Measurements from ENCODE around the gene TALDO1. TPM values are rescaled to one million over a fixed set of nuclear protein-coding genes. Genes with fewer than 3 reads are reported as not detected.
A peak's percentile ranks its signal among the peaks of the same experiment; 100 is the strongest.

The TALDO1 gene
- total RNA-seq, 2 experiments from 2014 or later: 199 to 206 TPM

- no peaks in the 10 kb centered on the region for H3K4me1 Mint-ChIP-seq
- H3K27ac Mint-ChIP-seq: no peak overlapping the region
- H3K36me3 Mint-ChIP-seq: peaks cover 10% of the 10 kb centered on the region
- ATAC-seq (ENCODE audit: low read depth) (no peak), DNase-seq (no peak)
- no peaks in the 10 kb centered on the region for H3K27me3 Mint-ChIP-seq
- H3K9me3 Mint-ChIP-seq: no peaks in the 10 kb centered on the region
- POLR2A ChIA-PET: interaction anchor here (1.4 kb wide), 1 partner anchor 12 kb away, joined by 5 read pairs; no protein-coding TSS in a partner anchor
- H3K4me3 Mint-ChIP-seq: no peak overlapping the region
These were observed 14.4 kb downstream of the TALDO1 start for GRCh38 chr11:761526-762108.

- peak; percentile 33 for ATAC-seq (ENCODE audit: low read depth)
- POLR2A ChIA-PET: interaction anchor here (0.8 to 1.4 kb wide), 2 partner anchors 13 kb away, joined by 3 to 5 read pairs; no protein-coding TSS in a partner anchor
- Mint-ChIP-seq H3K4me3 (no peak overlapping the region), H3K36me3 (peaks cover 6% of the 10 kb centered on the region), H3K4me1 (no peaks in the 10 kb centered on the region), H3K27me3 (no peaks in the 10 kb centered on the region), H3K27ac (no peak overlapping the region), H3K9me3 (no peaks in the 10 kb centered on the region)
- no peak for DNase-seq
These were observed 15.3 kb downstream of the TALDO1 start for GRCh38 chr11:762421-763072.

- H3K36me3 Mint-ChIP-seq: peaks cover 3% of the 10 kb centered on the region
- no peak for DNase-seq
- no peak overlapping the region for H3K4me3 Mint-ChIP-seq
- ATAC-seq (ENCODE audit: low read depth): no peak
- no peaks in the 10 kb centered on the region for H3K9me3 Mint-ChIP-seq
- no peaks in the 10 kb centered on the region for H3K4me1 Mint-ChIP-seq
- POLR2A ChIA-PET: interaction anchor here (0.8 kb wide), 1 partner anchor 13 kb away, joined by 3 read pairs; no protein-coding TSS in a partner anchor
- H3K27me3 Mint-ChIP-seq: no peaks in the 10 kb centered on the region
- no peak overlapping the region for H3K27ac Mint-ChIP-seq
These were observed 15.8 kb downstream of the TALDO1 start for GRCh38 chr11:763073-763463.

GRCh38 chr11:763549-764321 is 16.5 kb downstream of the TALDO1 start:
- H3K27ac Mint-ChIP-seq: no peak overlapping the region
- no peak for ATAC-seq (ENCODE audit: low read depth)
- POLR2A ChIA-PET: interaction anchor here (0.8 kb wide), 1 partner anchor 12 kb away, joined by 3 read pairs; no protein-coding TSS in a partner anchor
- H3K36me3 Mint-ChIP-seq: peaks cover 3% of the 10 kb centered on the region
- H3K9me3 Mint-ChIP-seq: no peaks in the 10 kb centered on the region
- H3K27me3 Mint-ChIP-seq: no peaks in the 10 kb centered on the region
- no peak overlapping the region for H3K4me3 Mint-ChIP-seq
- no peaks in the 10 kb centered on the region for H3K4me1 Mint-ChIP-seq
- no peak for DNase-seq

GRCh38 chr11:764322-765024 is 17.2 kb downstream of the TALDO1 start:
- H3K27me3 Mint-ChIP-seq: no peaks in the 10 kb centered on the region
- peaks cover 3% of the 10 kb centered on the region for H3K36me3 Mint-ChIP-seq
- POLR2A ChIA-PET: interaction anchor here (1.2 kb wide), 1 partner anchor 38 kb away, joined by 4 read pairs; no protein-coding TSS in a partner anchor
- DNase-seq (no peak), ATAC-seq (ENCODE audit: low read depth) (no peak)
- H3K4me3 Mint-ChIP-seq: no peak overlapping the region
- H3K4me1 Mint-ChIP-seq: no peaks in the 10 kb centered on the region
- no peaks in the 10 kb centered on the region for H3K9me3 Mint-ChIP-seq
- no peak overlapping the region for H3K27ac Mint-ChIP-seq

- no peak overlapping the region for H3K27ac Mint-ChIP-seq
These were observed 17.9 kb downstream of the TALDO1 start for GRCh38 chr11:765025-765801.

GRCh38 chr11:765802-766091 is 18.5 kb downstream of the TALDO1 start:
- no peak for DNase-seq
- no peak for ATAC-seq (ENCODE audit: low read depth)
- Mint-ChIP-seq H3K4me1 (no peaks in the 10 kb centered on the region), H3K27me3 (no peaks in the 10 kb centered on the region), H3K36me3 (peaks cover 3% of the 10 kb centered on the region), H3K27ac (no peak overlapping the region), H3K9me3 (no peaks in the 10 kb centered on the region), H3K4me3 (no peak overlapping the region)
- POLR2A ChIA-PET: interaction anchor here (0.7 kb wide), 1 partner anchor 10 kb away, joined by 3 read pairs; no protein-coding TSS in a partner anchor

More at GRCh38 chr11:765025-765801, 17.9 kb downstream of the TALDO1 start:
- POLR2A ChIA-PET: interaction anchor here (0.7 to 1.2 kb wide), 2 partner anchors 11 to 39 kb away, joined by 3 to 4 read pairs; no protein-coding TSS in a partner anchor
- H3K9me3 Mint-ChIP-seq: no peaks in the 10 kb centered on the region
- H3K27me3 Mint-ChIP-seq: no peaks in the 10 kb centered on the region
- no peaks in the 10 kb centered on the region for H3K4me1 Mint-ChIP-seq
- peak; percentile 69 for DNase-seq
- H3K4me3 Mint-ChIP-seq: no peak overlapping the region
- H3K36me3 Mint-ChIP-seq: peaks cover 3% of the 10 kb centered on the region
- ATAC-seq (ENCODE audit: low read depth): peak; percentile 75

GRCh38 chr11:766106-766935 is 19.1 kb downstream of the TALDO1 start:
- no peak for DNase-seq
- Mint-ChIP-seq H3K9me3 (no peaks in the 10 kb centered on the region), H3K4me1 (no peaks in the 10 kb centered on the region), H3K36me3 (peaks cover 3% of the 10 kb centered on the region), H3K27me3 (no peaks in the 10 kb centered on the region), H3K4me3 (no peak overlapping the region), H3K27ac (no peak overlapping the region)
- POLR2A ChIA-PET: interaction anchor here (0.6 to 0.7 kb wide), 2 partner anchors 9 to 31 kb away, joined by 3 read pairs; no protein-coding TSS in a partner anchor
- ATAC-seq (ENCODE audit: low read depth): no peak

- H3K27ac Mint-ChIP-seq: no peak overlapping the region
- no peaks in the 10 kb centered on the region for H3K4me1 Mint-ChIP-seq
- no peak overlapping the region for H3K4me3 Mint-ChIP-seq
- H3K9me3 Mint-ChIP-seq: no peaks in the 10 kb centered on the region
- ATAC-seq (ENCODE audit: low read depth): no peak
- no peak for DNase-seq
- H3K27me3 Mint-ChIP-seq: no peaks in the 10 kb centered on the region
- POLR2A ChIA-PET: no interaction called here
- H3K36me3 Mint-ChIP-seq: peaks cover 3% of the 10 kb centered on the region
These were observed 19.6 kb downstream of the TALDO1 start for GRCh38 chr11:766936-767210.

- peaks cover 3% of the 10 kb centered on the region for H3K36me3 Mint-ChIP-seq
- H3K4me1 Mint-ChIP-seq: no peaks in the 10 kb centered on the region
- H3K27ac Mint-ChIP-seq: no peak overlapping the region
- ATAC-seq (ENCODE audit: low read depth) (no peak), DNase-seq (no peak)
- POLR2A ChIA-PET: no interaction called here
- no peaks in the 10 kb centered on the region for H3K9me3 Mint-ChIP-seq
- H3K4me3 Mint-ChIP-seq: no peak overlapping the region
- no peaks in the 10 kb centered on the region for H3K27me3 Mint-ChIP-seq
These were observed 20.0 kb downstream of the TALDO1 start for GRCh38 chr11:767238-767637.

- no peaks in the 10 kb centered on the region for H3K9me3 Mint-ChIP-seq
- H3K4me1 Mint-ChIP-seq: peaks cover 2% of the 10 kb centered on the region
- H3K27me3 Mint-ChIP-seq: no peaks in the 10 kb centered on the region
- POLR2A ChIA-PET: no interaction called here
- no peaks in the 10 kb centered on the region for H3K36me3 Mint-ChIP-seq
- ATAC-seq (ENCODE audit: low read depth): no peak
- no peak overlapping the region for H3K4me3 Mint-ChIP-seq
- no peak overlapping the region for H3K27ac Mint-ChIP-seq
- DNase-seq: no peak
These were observed 22.8 kb downstream of the TALDO1 start for GRCh38 chr11:769887-770641.
